Epithelial cell of esophagus (primary cell): ENCODE data around the gene PTGER3.

Experiments used
- DNase-seq: peaks from one replicate; pipeline ENCODE4 v3.0.0; 2010; ENCODE audit warnings: low read depth
- H3K4me3 ChIP-seq: 2 replicates; pipeline ENCODE4 v1.5.1; 2011; ENCODE audit warnings: mild to moderate bottlenecking, low read length, control low read depth
- CTCF ChIP-seq: IDR thresholded peaks from 2 replicates; pipeline ENCODE4 v1.5.1; 2011; ENCODE audit warnings: low read depth, mild to moderate bottlenecking, low read length, control low read depth, inconsistent platforms; ENCODE audit not compliant: insufficient read depth; ENCODE audit errors: missing control alignments

Gene PTGER3

GRCh38 chr1:70930062-70930461 lies 117.6 kb downstream of the PTGER3 start:
- TF ChIP-seq CTCF = no peak
- no peak for DNase-seq
- no peak overlapping the region for H3K4me3 ChIP-seq

- H3K4me3 ChIP-seq = no peak overlapping the region
- no peak for TF ChIP-seq CTCF
- no peak for DNase-seq
Measured at GRCh38 chr1:70922196-70922595, 125.4 kb downstream of the PTGER3 start.
